Neural crest cell (in vitro differentiated cells): ENCODE data around the gene PXMP4. TPM values are rescaled to one million over a fixed set of nuclear protein-coding genes. Genes with fewer than 3 reads are reported as not detected.
A peak's percentile ranks its signal among the peaks of the same experiment; 100 is the strongest.

ENCODE experiments used
- DNase-seq: peaks from one replicate; pipeline ENCODE4 v3.0.0; 2021; ENCODE audit warnings: low read depth, mixed read lengths, low spot score
- H3K27ac Mint-ChIP-seq: one replicate; pipeline ENCODE4 v1.8.0; 2021; ENCODE audit warnings: mild to moderate bottlenecking, mixed read lengths; ENCODE audit not compliant: unreplicated experiment
- H3K27me3 Mint-ChIP-seq: 2 replicates; pipeline ENCODE4 v1.8.0; 2021; ENCODE audit warnings: low read depth, mild to moderate bottlenecking, mixed read lengths
- H3K36me3 Mint-ChIP-seq: 2 replicates; pipeline ENCODE4 v1.8.0; 2021; ENCODE audit warnings: low read depth, mild to moderate bottlenecking, mixed read lengths
- H3K4me1 Mint-ChIP-seq: 2 replicates; pipeline ENCODE4 v1.8.0; 2021; ENCODE audit warnings: mixed read lengths
- H3K4me3 Mint-ChIP-seq: one replicate; pipeline ENCODE4 v1.8.0; 2021; ENCODE audit warnings: mild to moderate bottlenecking, mixed read lengths
- H3K9me3 Mint-ChIP-seq: 2 replicates; pipeline ENCODE4 v1.8.0; 2021; ENCODE audit warnings: mixed read lengths
- CTCF ChIP-seq: fragments of 200-600 bp; sonication (generic); conservative IDR thresholded peaks from 2 replicates; pipeline ENCODE4 v1.5.0; 2021; ENCODE audit warnings: antibody characterized with exemption, mild to moderate bottlenecking
- total RNA-seq: library from RNA; stranded (reverse); gene quantifications from 2 replicates; pipeline ENCODE4 v1.2.1, GENCODE V29; 2021

PXMP4 gene
- total RNA-seq, 1 donor from 2014 or later: 5.2 TPM

GRCh38 chr20:33727115-33727479 lies 7.0 kb upstream of the PXMP4 start:
- Mint-ChIP-seq H3K27me3 (no peaks in the 10 kb centered on the region), H3K4me3 (no peak overlapping the region), H3K36me3 (no peaks in the 10 kb centered on the region), H3K4me1 (peaks cover 12% of the 10 kb centered on the region), H3K27ac (no peak overlapping the region), H3K9me3 (no peaks in the 10 kb centered on the region)
- TF ChIP-seq CTCF: no peak
- DNase-seq: no peak

- Mint-ChIP-seq H3K36me3 (no peaks in the 10 kb centered on the region), H3K4me3 (no peak overlapping the region), H3K4me1 (peaks cover 7% of the 10 kb centered on the region), H3K9me3 (no peaks in the 10 kb centered on the region), H3K27ac (no peak overlapping the region), H3K27me3 (no peaks in the 10 kb centered on the region)
- DNase-seq: no peak
- no peak for TF ChIP-seq CTCF
These were observed 5.6 kb upstream of the PXMP4 start for GRCh38 chr20:33725607-33726264.

- peak overlapping the region; percentile 68 for H3K27ac Mint-ChIP-seq
- no peaks in the 10 kb centered on the region for H3K27me3 Mint-ChIP-seq
- H3K36me3 Mint-ChIP-seq: no peaks in the 10 kb centered on the region
- no peak for TF ChIP-seq CTCF
- peaks cover 3% of the 10 kb centered on the region for H3K9me3 Mint-ChIP-seq
- H3K4me3 Mint-ChIP-seq: no peak overlapping the region
- peaks cover 12% of the 10 kb centered on the region for H3K4me1 Mint-ChIP-seq
- DNase-seq: no peak
These were observed 4.5 kb upstream of the PXMP4 start for GRCh38 chr20:33724439-33725094.

GRCh38 chr20:33721391-33722140 lies 1.5 kb upstream of the PXMP4 start:
- no peak for DNase-seq
- no peaks in the 10 kb centered on the region for H3K36me3 Mint-ChIP-seq
- H3K4me3 Mint-ChIP-seq: peak overlapping the region; percentile 51
- H3K4me1 Mint-ChIP-seq: peaks cover 13% of the 10 kb centered on the region
- no peak overlapping the region for H3K27ac Mint-ChIP-seq
- H3K9me3 Mint-ChIP-seq: peaks cover 3% of the 10 kb centered on the region
- H3K27me3 Mint-ChIP-seq: no peaks in the 10 kb centered on the region
- TF ChIP-seq CTCF: no peak

GRCh38 chr20:33719277-33719988 lies 677 bp downstream of the PXMP4 start:
- no peaks in the 10 kb centered on the region for H3K36me3 Mint-ChIP-seq
- TF ChIP-seq CTCF: no peak
- peak overlapping the region; percentile 82 for H3K27ac Mint-ChIP-seq
- peak overlapping the region; percentile 56 for H3K4me3 Mint-ChIP-seq
- H3K9me3 Mint-ChIP-seq: peaks cover 3% of the 10 kb centered on the region
- no peak for DNase-seq
- H3K27me3 Mint-ChIP-seq: no peaks in the 10 kb centered on the region
- H3K4me1 Mint-ChIP-seq: peaks cover 11% of the 10 kb centered on the region
